Pancreas (tissue), 10 donors: ENCODE results near the gene LSM12. TPM values are rescaled to one million over a fixed set of nuclear protein-coding genes. Genes with fewer than 3 reads are reported as not detected.

Experiments
- ATAC-seq, 4 donors: fragments of 200-7000 bp; cut with Tn5 transposase; one replicate each; pipeline versions ENCODE4 v1.8.0 to v1.9.1; 2020; ENCODE audit warnings: mild to moderate bottlenecking in 4 of 4, moderate library complexity in 4 of 4
- DNase-seq, 6 donors: peaks; one replicate each; pipeline ENCODE4 v3.0.0-alpha.2; 2020
- FAIRE-seq: peaks from 2 replicates; lab custom pipeline; 2012; peaks lifted over from hg19 to GRCh38; lab: Jason Lieb, UNC
- H3K27ac ChIP-seq, 4 donors: fragments of 200-600 bp; sonication (generic); 1 replicate in 3 of 4; 2 replicates in 1 of 4; pipeline versions ENCODE4 v1.5.0 to v1.8.0; 2020
- H3K27me3 ChIP-seq, 4 donors: fragments of 200-600 bp; one replicate each; pipeline ENCODE4 v1.8.0; 2021
- H3K36me3 ChIP-seq, 3 donors: fragments of 200-600 bp; sonication (generic) in 1 of 3; one replicate each; pipeline versions ENCODE4 v1.5.0 to v1.8.0; 2020 to 2021
- H3K4me1 ChIP-seq, 3 donors: fragments of 200-600 bp; one replicate each; pipeline ENCODE4 v1.8.0; 2021
- H3K4me3 ChIP-seq, 4 donors: fragments of 200-600 bp; sonication (generic) in 2 of 4; one replicate each; pipeline versions ENCODE4 v1.5.0 to v1.8.0; 2020 to 2021
- H3K9me3 ChIP-seq, 4 donors: fragments of 200-600 bp; one replicate each; pipeline ENCODE4 v1.8.0; 2021
- CTCF ChIP-seq, 4 donors: fragments of 200-600 bp; sonication (generic) in 3 of 4; IDR thresholded peaks; one replicate each; pipeline versions ENCODE4 v1.5.0 to v1.8.0; 2021; ENCODE audit warnings: antibody characterized with exemption in 4 of 4
- WGBS, 2 donors: extraction: QIAGEN DNeasy Blood & Tissue Kit; methylation state at CpG; one replicate each; pipeline ENCODE4 v1.1.7; 2013; 5-methylcytosine and 5-hydroxymethylcytosine counted together
- intact Hi-C, 3 donors: fragments of 100-400 bp; cut with DNase I; formaldehyde crosslinking; loops; one replicate each; pipeline versions ENCODE4 v1.11.1 to v1.14.2; 2022
- polyA plus RNA-seq, 2 donors: library from polyadenylated mRNA; stranded (reverse); fragments of 200-250 nt; gene quantifications; one replicate each; pipeline ENCODE4 v1.2.3, GENCODE V29; 2013
- total RNA-seq, 6 donors: library from RNA; stranded (reverse); fragmentation: NEBNext Ultra II Directional in 4 of 6; extraction: Animal tissue kit (Norgen Biotek cat#: 25700) in 4 of 6; gene quantifications; one replicate each; pipeline versions ENCODE4 v1.2.1 to v1.2.4, GENCODE V29; 2021 to 2023
- donor health status: healthy with polysubstance abuse.
- donor health status: DM: no; HTN: no; CAD: no; lungs with moderate emphysema.
- donor health status: DM: no; HTN: no; CAD: no.
- donor health status: control.
- donor health status: control.
- donor health status: Bipolar disorder and iron deficiency.
- donor health status: DM: yes; HTN: yes; CAD: no.
- donor health status: DM: no; HTN: no; CAD: no.
- donor health status: DM: no; HTN: no; CAD: no.
- donor health status: DM: yes; HTN: yes; CAD: no.

Gene LSM12
- total and polyA plus RNA-seq, 8 donors: 14.5 to 29.6 (median 23.6) TPM

DNA sequence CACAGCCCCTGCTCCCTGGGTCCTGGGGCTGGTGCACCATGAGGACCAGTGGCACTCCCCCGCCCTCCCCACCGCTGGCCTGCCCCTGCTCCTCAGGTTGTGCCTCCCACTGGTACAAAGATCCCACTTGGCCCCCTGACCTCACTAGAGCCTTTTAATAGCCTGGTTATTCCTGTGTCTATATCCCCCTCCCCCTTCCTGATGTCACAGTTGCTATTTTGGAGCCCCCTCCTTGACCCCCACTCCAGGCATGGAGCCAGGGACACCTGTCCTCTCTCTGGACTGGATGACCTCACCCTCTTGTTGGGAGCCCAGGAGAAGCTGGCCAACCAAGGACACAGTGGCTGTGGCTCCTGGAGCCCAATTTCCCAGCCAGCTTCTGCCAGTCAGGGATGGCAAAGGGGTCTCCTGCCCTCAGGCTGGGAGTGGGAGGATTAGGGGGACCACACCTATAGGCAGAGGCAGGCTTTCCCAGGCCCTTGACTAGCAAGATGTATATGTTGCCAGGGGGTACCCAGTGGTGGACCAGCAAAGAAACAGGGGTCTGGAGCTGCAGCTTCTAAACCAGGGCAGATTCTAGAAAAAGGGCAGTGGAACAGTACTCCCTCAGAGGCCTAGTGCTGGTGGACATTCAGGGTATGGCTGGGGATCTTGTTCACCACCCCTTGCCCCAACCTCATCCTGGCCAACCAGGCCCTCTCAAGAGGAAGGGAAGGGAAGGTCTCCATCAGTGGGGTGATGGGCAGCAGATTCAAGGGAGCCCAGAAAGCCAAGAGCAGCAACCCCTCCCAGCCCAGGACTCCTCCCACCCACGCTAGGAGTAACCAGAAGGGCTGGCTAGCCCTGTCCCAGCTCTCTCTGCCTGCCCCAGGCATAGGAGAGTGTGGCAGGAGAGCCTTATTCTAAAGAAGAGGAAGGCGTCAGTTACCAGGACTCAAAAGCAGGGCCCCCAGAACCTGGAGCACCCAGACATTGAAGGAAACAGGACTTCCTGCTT, 46.1 kb upstream of the LSM12 start:
- ATAC-seq: peak in 3 of 4 donors; percentile 2 to 6 (median 3)
- DNase-seq: peak in 1 of 6 donors; percentile 71
- WGBS, 2 donors: 82 to 89% methylated on average over 4 of the region's 4 CpGs
- intact Hi-C loops: no loop called here
- no peaks in the 10 kb centered on the region for H3K27me3 ChIP-seq
- H3K4me1 ChIP-seq: peaks cover 19 to 40% (median 27%) of the 10 kb centered on the region in 3 donors
- no peak for TF ChIP-seq CTCF (IDR thresholded peaks at IDR 0.05)
- peak overlapping the region in 3 of 4 donors; percentile 47 to 65 (median 58) for H3K27ac ChIP-seq
- peaks cover 0 to 6% (median 0%) of the 10 kb centered on the region in 3 donors for H3K36me3 ChIP-seq
- FAIRE-seq: no peak
- no peaks in the 10 kb centered on the region for H3K9me3 ChIP-seq
- H3K4me3 ChIP-seq: no peak overlapping the region

DNA sequence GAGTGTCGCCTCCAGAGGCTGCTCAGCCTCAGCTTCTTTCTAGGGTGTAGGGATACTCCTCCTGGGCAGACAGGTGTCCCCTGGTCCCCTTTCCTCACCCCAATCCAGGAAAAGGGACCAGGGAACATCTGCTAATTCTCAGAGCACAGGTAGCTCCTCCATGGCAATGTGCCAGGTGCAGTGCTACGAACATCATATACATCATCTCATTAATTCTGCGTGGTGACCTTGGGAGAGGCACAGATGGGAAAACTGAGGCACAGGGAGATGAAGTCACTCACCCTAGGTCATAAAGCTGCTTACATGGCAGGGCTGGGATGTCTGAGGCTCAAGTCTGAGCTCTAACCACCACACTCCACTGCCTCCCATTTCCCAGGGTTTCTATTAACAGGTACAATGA, 45.3 kb upstream of the LSM12 start:
- H3K36me3 ChIP-seq: peaks cover 0 to 2% (median 0%) of the 10 kb centered on the region in 3 donors
- DNase-seq (no peak), ATAC-seq (no peak), FAIRE-seq (no peak)
- TF ChIP-seq CTCF (IDR thresholded peaks at IDR 0.05): no peak
- H3K27ac ChIP-seq: peak overlapping the region; percentile 32 to 76 (median 62)
- intact Hi-C loops: no loop called here
- H3K9me3 ChIP-seq: no peaks in the 10 kb centered on the region
- H3K27me3 ChIP-seq: no peaks in the 10 kb centered on the region
- WGBS, 2 donors: 50 to 53% methylated on average over 3 of the region's 3 CpGs
- peaks cover 19 to 40% (median 27%) of the 10 kb centered on the region in 3 donors for H3K4me1 ChIP-seq
- no peak overlapping the region for H3K4me3 ChIP-seq

GRCh38 chr17:44110823-44111633, 44.6 kb upstream of the LSM12 start:
- no peak for TF ChIP-seq CTCF (IDR thresholded peaks at IDR 0.05)
- Histone ChIP-seq H3K4me1 (peaks cover 19 to 40% (median 27%) of the 10 kb centered on the region in 3 donors), H3K27me3 (no peaks in the 10 kb centered on the region), H3K36me3 (no peaks in the 10 kb centered on the region), H3K4me3 (peak overlapping the region in 2 of 4 donors; percentile 12 to 36), H3K9me3 (no peaks in the 10 kb centered on the region), H3K27ac (peak overlapping the region; percentile 32 to 76 (median 64))
- DNase-seq (peak; percentile 95 to 99 (median 98)), FAIRE-seq (no peak), ATAC-seq (peak; percentile 86 to 92 (median 90))
- intact Hi-C loops: no loop called here
- WGBS, 2 donors: 3 to 5% methylated on average over 28 of the region's 28 CpGs

DNA sequence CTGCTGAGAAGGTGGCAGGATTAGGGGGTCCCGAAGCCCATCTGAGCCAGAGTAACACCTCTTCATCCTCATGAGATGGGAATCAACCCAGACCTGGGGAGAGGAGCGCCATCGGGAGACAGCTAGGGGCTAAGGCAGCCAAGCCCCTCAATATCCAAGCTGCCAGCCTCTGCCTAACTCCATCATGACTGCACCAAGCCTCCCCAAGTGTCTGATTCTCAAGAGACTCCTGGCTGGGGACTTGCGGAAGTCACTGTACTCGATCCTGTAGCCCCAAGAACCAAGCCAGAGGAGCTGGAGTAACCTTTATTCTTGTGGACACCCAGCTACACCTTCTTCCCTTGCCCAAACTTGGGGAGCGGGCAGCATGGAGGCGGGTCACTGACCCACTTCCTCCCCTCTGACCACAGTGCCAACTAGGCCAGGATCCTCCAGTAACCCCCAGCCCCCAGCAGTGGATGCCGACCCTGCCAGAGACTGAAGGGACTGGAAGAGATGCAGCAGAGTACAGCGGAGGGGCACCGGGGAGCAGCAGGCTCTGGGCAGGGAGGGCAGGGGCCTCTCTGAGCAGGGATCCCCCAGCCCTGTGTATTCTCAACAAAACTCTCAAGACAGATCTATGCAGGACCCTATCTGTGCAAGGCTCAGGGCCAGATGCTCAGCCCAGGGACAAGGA, 43.7 kb upstream of the LSM12 start:
- Histone ChIP-seq H3K27ac (peak overlapping the region; percentile 32 to 76 (median 64)), H3K4me1 (peaks cover 19 to 40% (median 27%) of the 10 kb centered on the region in 3 donors), H3K36me3 (no peaks in the 10 kb centered on the region), H3K27me3 (no peaks in the 10 kb centered on the region), H3K9me3 (no peaks in the 10 kb centered on the region), H3K4me3 (peak overlapping the region in 1 of 4 donors; percentile 36)
- FAIRE-seq: no peak
- 83 to 85% methylated on average over 10 of the region's 10 CpGs for WGBS, 2 donors
- intact Hi-C loops: no loop called here
- DNase-seq: no peak
- no peak for ATAC-seq
- TF ChIP-seq CTCF (IDR thresholded peaks at IDR 0.05): no peak
